Testis (tissue), 3 donors: Measurements from ENCODE around the gene MLLT10. TPM values are rescaled to one million over a fixed set of nuclear protein-coding genes. Genes with fewer than 3 reads are reported as not detected.

Experiments
- DNase-seq: peaks from one replicate; pipeline ENCODE4 v3.0.0-alpha.2; 2019
- H3K27ac ChIP-seq, 2 donors: fragments of 200-600 bp; sonication (generic); one replicate each; pipeline ENCODE4 v1.5.1; 2019
- H3K27me3 ChIP-seq: fragments of 200-600 bp; sonication (generic); one replicate; pipeline ENCODE4 v1.5.1; 2019
- H3K36me3 ChIP-seq: fragments of 200-600 bp; sonication (generic); one replicate; pipeline ENCODE4 v1.5.1; 2017; ENCODE audit warnings: low read depth; ENCODE audit errors: missing control alignments
- H3K4me1 ChIP-seq: fragments of 200-600 bp; sonication (generic); one replicate; pipeline ENCODE4 v1.5.1; 2019
- H3K4me3 ChIP-seq, 2 donors: fragments of 200-600 bp; sonication (generic); one replicate each; pipeline ENCODE4 v1.5.1; 2017 to 2019
- H3K9me3 ChIP-seq: fragments of 200-600 bp; sonication (generic); one replicate; pipeline ENCODE4 v1.5.1; 2017
- POLR2A ChIP-seq: fragments of 450-650 bp; IDR thresholded peaks from one replicate; pipeline ENCODE4 v1.6.1; 2017; ENCODE audit warnings: antibody characterized with exemption, mild to moderate bottlenecking, moderate library complexity
- WGBS, 2 donors: methylation state at CpG; one replicate each; pipeline ENCODE4 v1.1.5; 2018; 5-methylcytosine and 5-hydroxymethylcytosine counted together
- intact Hi-C: fragments of 100-400 bp; cut with DNase I; formaldehyde crosslinking; loops from one replicate; pipeline ENCODE4 v1.15.1; 2023; ENCODE audit warnings: low total_unique reads
- polyA plus RNA-seq: library from polyadenylated mRNA; stranded (reverse); fragments of 350-450 nt; fragmentation: Illumina TruSeq; extraction: RNeasy Lipid Tissue Mini Kit (QIAGEN cat#74804); gene quantifications from one replicate; pipeline ENCODE4 v1.2.3, GENCODE V29; 2014; ENCODE audit warnings: low read depth, low replicate concordance; ENCODE audit not compliant: insufficient read depth
- total RNA-seq, 2 donors: library from RNA; depleted of rRNA; stranded (reverse); fragments of >200 nt; gene quantifications; one replicate each; pipeline ENCODE4 v1.2.3, GENCODE V29; 2016
- TF ChIP-seq, protein P1 (sequence below), 3 experiments: fragments of 450-650 bp in 2 of 3; fragments of 200-600 bp in 1 of 3; sonication (generic) in 1 of 3; IDR thresholded peaks; one replicate each; pipeline ENCODE4 v1.5.1; 2016 to 2019; ENCODE audit warnings: antibody characterized with exemption in 3 of 3, mild to moderate bottlenecking in 2 of 3, moderate library complexity in 1 of 3

Gene MLLT10
- total and polyA plus RNA-seq, 3 donors from 2014 or later = 130 to 243 (median 144) TPM

- Histone ChIP-seq H3K9me3 (no peaks in the 10 kb centered on the region), H3K36me3 (no peaks in the 10 kb centered on the region), H3K4me3 (no peak overlapping the region), H3K27me3 (no peaks in the 10 kb centered on the region), H3K27ac (no peak overlapping the region), H3K4me1 (no peaks in the 10 kb centered on the region)
- no peak for DNase-seq
- intact Hi-C loops = no loop called here
- TF ChIP-seq, protein P1, sequence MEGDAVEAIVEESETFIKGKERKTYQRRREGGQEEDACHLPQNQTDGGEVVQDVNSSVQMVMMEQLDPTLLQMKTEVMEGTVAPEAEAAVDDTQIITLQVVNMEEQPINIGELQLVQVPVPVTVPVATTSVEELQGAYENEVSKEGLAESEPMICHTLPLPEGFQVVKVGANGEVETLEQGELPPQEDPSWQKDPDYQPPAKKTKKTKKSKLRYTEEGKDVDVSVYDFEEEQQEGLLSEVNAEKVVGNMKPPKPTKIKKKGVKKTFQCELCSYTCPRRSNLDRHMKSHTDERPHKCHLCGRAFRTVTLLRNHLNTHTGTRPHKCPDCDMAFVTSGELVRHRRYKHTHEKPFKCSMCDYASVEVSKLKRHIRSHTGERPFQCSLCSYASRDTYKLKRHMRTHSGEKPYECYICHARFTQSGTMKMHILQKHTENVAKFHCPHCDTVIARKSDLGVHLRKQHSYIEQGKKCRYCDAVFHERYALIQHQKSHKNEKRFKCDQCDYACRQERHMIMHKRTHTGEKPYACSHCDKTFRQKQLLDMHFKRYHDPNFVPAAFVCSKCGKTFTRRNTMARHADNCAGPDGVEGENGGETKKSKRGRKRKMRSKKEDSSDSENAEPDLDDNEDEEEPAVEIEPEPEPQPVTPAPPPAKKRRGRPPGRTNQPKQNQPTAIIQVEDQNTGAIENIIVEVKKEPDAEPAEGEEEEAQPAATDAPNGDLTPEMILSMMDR (IDR thresholded peaks at IDR 0.05) = no peak
- no peak for TF ChIP-seq POLR2A
- 90 to 94% methylated on average over 6 of the region's 6 CpGs for WGBS, 2 donors
These were observed 212.1 kb downstream of the MLLT10 start for GRCh38 chr10:21746118-21746517.

GRCh38 chr10:21747809-21748208, 213.8 kb downstream of the MLLT10 start:
- intact Hi-C loops = no loop called here
- Histone ChIP-seq H3K4me1 (no peaks in the 10 kb centered on the region), H3K36me3 (no peaks in the 10 kb centered on the region), H3K4me3 (no peak overlapping the region), H3K9me3 (no peaks in the 10 kb centered on the region), H3K27ac (no peak overlapping the region), H3K27me3 (no peaks in the 10 kb centered on the region)
- DNase-seq = no peak
- 84 to 94% methylated on average over 4 of the region's 4 CpGs for WGBS, 2 donors
- TF ChIP-seq POLR2A = no peak
- TF ChIP-seq, protein P1 (IDR thresholded peaks at IDR 0.05) = no peak

GRCh38 chr10:21749788-21750187, 215.8 kb downstream of the MLLT10 start:
- TF ChIP-seq POLR2A = no peak
- TF ChIP-seq, protein P1 (IDR thresholded peaks at IDR 0.05) = no peak
- Histone ChIP-seq H3K27ac (no peak overlapping the region), H3K9me3 (no peaks in the 10 kb centered on the region), H3K4me1 (no peaks in the 10 kb centered on the region), H3K36me3 (no peaks in the 10 kb centered on the region), H3K27me3 (no peaks in the 10 kb centered on the region), H3K4me3 (no peak overlapping the region)
- WGBS, 2 donors = 71 to 77% methylated on average over 3 of the region's 3 CpGs
- no peak for DNase-seq
- intact Hi-C loops = no loop called here

- Histone ChIP-seq H3K36me3 (no peaks in the 10 kb centered on the region), H3K4me1 (no peaks in the 10 kb centered on the region), H3K9me3 (no peaks in the 10 kb centered on the region), H3K27ac (no peak overlapping the region), H3K4me3 (no peak overlapping the region), H3K27me3 (no peaks in the 10 kb centered on the region)
- intact Hi-C loops = no loop called here
- TF ChIP-seq, protein P1 (IDR thresholded peaks at IDR 0.05) = no peak
- TF ChIP-seq POLR2A = no peak
- WGBS, 2 donors = 88 to 93% methylated on average over 12 of the region's 12 CpGs
- DNase-seq = no peak
These were observed 216.4 kb downstream of the MLLT10 start for GRCh38 chr10:21750424-21750823.
